MG63 (cell line): ENCODE results near the gene TAF1B. TPM values are rescaled to one million over a fixed set of nuclear protein-coding genes. Genes with fewer than 3 reads are reported as not detected.

Experiments
- DNase-seq: peaks from one replicate; pipeline ENCODE4 v3.0.0-alpha.2; 2020
- H3K27me3 ChIP-seq: fragments of 250-450 bp; sonication (Bioruptor Pico); 2 replicates; pipeline ENCODE4 v1.5.1; 2020; ENCODE audit warnings: mild to moderate bottlenecking, moderate library complexity
- H3K36me3 ChIP-seq: fragments of 250-450 bp; sonication (Bioruptor Pico); 2 replicates; pipeline ENCODE4 v1.5.1; 2020; ENCODE audit warnings: mild to moderate bottlenecking, moderate library complexity
- H3K4me3 ChIP-seq: fragments of 250-450 bp; sonication (Bioruptor Pico); 2 replicates; pipeline ENCODE4 v1.5.1; 2020; ENCODE audit warnings: mild to moderate bottlenecking, moderate library complexity
- H3K9me3 ChIP-seq: fragments of 250-450 bp; sonication (Bioruptor Pico); 2 replicates; pipeline ENCODE4 v1.5.1; 2020; ENCODE audit warnings: mild to moderate bottlenecking, moderate library complexity
- total RNA-seq: library from RNA; depleted of rRNA; stranded (reverse); fragments of >200 nt; shearing (Covaris generic); gene quantifications from 2 replicates; pipeline ENCODE4 v1.2.3, GENCODE V29; 2014; ENCODE audit warnings: low replicate concordance; rRNA removed

The TAF1B gene
- total RNA-seq = 27.0 and 71.1 TPM in 2 replicates

DNA sequence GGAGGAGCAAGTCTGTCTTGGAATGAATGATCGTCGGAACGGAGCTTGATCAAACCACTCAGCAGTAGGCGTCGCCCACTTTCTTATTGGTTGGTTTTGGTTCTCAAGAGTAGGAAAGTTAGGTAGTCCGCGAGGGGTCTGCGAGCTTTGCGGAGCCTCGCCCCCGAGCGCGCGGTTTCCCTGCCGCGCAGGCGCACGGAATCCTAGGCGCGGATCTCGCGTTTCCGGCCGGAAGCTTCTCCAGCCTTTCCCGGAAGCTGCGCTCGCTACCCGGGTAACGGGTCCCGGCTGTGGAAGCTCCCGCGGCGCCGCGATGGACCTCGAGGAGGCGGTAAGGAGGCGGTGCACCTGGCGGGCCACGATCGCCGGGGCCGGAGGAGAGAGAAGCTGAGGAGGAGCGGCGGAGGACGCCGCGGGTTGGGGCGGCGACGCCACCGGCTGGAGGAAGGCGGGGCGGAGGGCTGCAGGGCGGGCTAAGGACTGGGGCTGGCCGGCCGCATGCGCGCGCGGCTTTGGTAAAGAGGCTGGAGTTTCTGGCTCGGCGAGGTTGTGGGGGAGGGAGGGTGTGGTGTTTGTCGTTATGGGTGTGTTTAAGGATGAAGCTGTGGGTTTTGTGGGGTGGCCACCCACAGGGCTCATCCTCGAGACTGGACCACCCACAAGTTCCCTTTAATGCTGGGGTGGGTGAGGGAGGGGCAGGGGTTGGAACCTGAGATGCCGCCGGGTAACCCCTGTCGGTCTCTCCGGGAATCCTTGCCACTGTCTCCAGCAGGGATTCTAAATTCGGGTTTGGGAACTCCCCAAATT is at the start of gene TAF1B:
TAF1B (plus strand) TSS at position 246 of the 807 bp plus-strand sequence; CDS start at position 314, 68 bp downstream.
- peak; percentile 94 for DNase-seq
- H3K4me3 ChIP-seq = peak within 1 kb of the TSS; percentile 64
- no peaks in the 10 kb centered on the region for H3K9me3 ChIP-seq
- no peaks in the 10 kb centered on the region for H3K27me3 ChIP-seq
- H3K36me3 ChIP-seq = peaks cover 16% of the 10 kb centered on the region

- no peaks in the 10 kb centered on the region for H3K27me3 ChIP-seq
- no peaks in the 10 kb centered on the region for H3K9me3 ChIP-seq
- DNase-seq = no peak
- no peak overlapping the region for H3K4me3 ChIP-seq
- no peaks in the 10 kb centered on the region for H3K36me3 ChIP-seq
Observed at GRCh38 chr2:9793918-9794717, 49.2 kb upstream of the TAF1B start.

DNA sequence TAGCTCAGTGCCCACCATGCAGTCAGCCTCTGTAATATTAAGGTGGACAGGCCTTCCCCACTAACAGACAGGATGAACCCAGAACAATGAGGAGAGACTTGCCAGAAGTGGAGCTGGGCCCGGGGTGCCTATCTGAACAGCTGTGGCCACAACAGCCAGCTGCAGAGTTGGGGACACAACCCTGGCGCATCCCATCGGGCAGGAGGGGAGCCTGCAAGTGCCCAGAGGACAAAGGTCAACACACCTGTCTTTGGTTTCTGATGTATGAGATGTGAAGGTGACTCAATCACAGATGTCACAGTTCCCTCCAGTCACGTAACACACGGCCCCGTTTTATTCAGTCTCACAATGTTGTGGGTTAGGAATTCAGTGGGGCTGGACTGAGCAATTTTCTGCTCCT is 48.2 kb upstream of the TAF1B start:
- H3K36me3 ChIP-seq = no peaks in the 10 kb centered on the region
- no peak overlapping the region for H3K4me3 ChIP-seq
- H3K27me3 ChIP-seq = no peaks in the 10 kb centered on the region
- H3K9me3 ChIP-seq = no peaks in the 10 kb centered on the region
- no peak for DNase-seq

DNA sequence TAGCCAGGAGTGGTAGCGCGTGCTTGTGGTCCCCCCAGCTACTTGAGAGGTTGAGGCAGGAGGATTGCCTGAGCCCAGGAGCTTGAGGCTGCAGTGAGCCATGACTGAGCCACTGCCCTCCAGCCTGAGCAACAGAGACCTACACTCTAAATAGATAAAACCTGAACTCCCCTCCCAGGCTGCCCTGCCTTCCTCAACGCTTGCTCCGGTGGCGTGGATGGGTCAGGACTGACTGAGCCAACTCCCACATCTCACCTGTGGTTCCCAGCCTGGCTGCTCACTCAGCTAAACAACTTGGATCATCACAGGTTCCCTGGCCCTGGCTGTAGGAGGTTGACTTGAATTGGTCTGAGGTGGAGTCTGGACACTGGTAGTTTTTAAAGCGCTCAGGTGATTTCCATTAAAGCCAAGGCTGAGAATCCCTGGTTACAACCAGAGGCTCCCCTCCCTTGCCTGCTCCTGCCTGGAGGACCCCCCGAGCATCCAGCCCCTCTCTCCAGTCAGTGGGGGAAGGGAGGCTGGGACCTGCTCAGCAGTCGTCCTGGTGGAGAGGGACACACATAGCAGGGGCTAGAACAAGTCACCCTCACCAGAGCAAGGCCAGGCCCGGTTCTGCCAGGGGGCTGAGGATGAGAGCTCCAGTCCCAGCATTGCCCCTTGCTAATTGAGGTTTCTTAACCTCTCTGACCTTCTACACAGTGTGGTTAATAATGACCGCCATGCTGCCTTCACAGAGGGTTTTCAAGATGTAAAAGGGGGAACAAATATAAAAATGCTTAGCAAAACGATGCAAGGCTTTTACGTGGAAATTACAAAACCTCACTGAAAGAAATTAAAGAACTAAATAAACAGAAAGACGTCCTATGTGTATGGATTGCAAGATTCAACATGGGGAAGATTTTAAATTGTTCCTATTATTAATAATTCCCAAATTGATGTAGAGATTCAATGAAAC is 46.9 kb upstream of the TAF1B start:
- H3K36me3 ChIP-seq = no peaks in the 10 kb centered on the region
- H3K4me3 ChIP-seq = no peak overlapping the region
- no peaks in the 10 kb centered on the region for H3K9me3 ChIP-seq
- no peak for DNase-seq
- no peaks in the 10 kb centered on the region for H3K27me3 ChIP-seq

DNA sequence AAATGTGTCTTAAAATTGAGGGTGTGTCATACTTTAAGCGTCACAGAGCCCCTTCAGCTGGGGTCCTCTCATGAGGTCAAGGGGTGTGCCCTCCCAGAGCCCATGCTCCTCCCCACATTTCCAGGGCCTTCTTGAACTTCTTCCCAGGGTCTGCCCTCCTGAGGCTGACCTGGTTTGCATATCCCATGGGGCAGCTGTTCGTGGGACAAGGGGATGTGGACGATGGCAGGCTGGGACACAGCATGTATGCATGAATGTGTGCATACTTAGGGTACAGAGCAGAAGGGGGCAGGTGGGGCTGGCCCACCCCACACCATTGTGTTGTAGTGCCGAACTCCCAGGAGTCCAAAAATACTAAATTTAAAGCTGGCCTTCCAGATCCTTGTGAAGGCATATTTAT is 46.2 kb upstream of the TAF1B start:
- no peaks in the 10 kb centered on the region for H3K36me3 ChIP-seq
- H3K27me3 ChIP-seq = no peaks in the 10 kb centered on the region
- no peak for DNase-seq
- H3K9me3 ChIP-seq = no peaks in the 10 kb centered on the region
- H3K4me3 ChIP-seq = no peak overlapping the region

- Histone ChIP-seq H3K4me3 (no peak overlapping the region), H3K36me3 (no peaks in the 10 kb centered on the region), H3K9me3 (no peaks in the 10 kb centered on the region), H3K27me3 (no peaks in the 10 kb centered on the region)
- no peak for DNase-seq
Observed at GRCh38 chr2:9797681-9798556, 45.4 kb upstream of the TAF1B start.

DNA sequence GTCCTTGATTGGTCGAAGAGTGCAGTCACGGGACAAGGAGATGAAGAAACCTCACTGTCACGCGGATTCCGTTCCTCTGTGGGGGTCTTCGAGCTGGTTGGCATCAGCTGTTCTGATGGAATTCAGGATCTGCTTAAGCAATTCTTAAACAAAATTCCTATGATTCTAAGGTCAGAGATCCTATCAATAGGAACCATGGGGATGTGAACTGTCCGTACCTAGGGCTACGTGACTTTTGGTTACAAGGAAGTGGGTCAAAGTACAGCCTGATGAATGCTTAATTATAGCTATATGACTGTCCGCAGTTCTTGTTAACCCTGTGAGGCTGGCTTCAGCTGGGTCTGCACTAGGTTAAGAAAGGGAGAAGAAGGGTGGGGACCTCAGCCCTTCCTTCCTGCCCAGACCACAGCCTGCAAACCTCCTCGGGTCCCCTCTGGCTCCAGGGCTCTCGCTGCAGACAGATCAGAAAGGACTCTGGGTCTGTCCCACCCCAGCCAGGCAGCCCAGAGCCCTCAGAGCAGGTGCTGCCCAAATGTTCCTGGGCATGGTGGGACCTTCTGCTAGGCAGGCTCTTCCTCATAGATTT is 44.2 kb upstream of the TAF1B start:
- no peak for DNase-seq
- Histone ChIP-seq H3K27me3 (no peaks in the 10 kb centered on the region), H3K4me3 (no peak overlapping the region), H3K36me3 (no peaks in the 10 kb centered on the region), H3K9me3 (peaks cover under 1% of the 10 kb centered on the region; the same call in 1 of the 2 replicates)

DNA sequence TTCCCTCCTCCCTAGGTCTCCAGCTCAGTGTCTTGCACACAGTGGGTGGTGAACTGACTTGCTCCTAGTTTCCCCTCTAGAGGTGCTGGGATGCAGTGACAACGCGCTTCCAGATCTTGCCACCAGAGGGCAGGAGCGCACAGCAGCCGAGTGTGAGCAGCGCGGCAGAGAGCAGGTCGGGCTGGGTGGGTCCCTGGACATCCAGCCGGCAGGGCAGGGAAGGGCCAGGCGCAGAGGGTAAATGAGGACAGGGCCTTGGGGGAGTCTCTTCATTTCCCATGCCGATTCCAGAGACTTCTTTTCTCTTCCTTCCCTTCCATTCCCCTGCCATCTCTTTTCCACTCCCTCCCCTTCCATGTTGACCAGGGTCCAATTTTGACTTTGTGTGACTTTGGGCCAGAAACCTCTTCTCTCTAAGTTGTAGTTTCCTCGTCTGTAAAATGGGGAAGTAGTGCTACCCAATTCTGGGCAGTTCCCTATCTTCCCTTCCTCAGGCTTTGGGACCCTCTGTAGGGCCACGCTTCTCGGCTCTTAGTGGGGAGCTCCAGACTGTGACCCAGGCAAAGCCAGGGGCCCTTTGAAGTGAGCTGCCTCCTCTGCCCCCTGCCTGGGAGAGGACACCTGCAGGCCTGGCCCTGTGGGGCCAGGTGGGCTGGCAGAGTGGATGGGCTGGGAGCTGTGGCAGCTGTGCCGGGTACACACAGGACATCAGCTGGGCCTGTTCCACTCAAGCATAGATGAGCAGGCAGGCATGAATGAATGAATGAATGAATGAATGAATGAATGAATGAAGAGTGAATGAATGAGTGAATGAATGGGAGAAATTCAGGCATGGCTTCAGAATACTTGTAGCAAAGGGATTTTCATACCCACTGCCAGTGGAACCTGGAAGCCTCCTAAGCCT is 43.3 kb upstream of the TAF1B start:
- Histone ChIP-seq H3K4me3 (no peak overlapping the region), H3K9me3 (peaks cover 6% of the 10 kb centered on the region; the same call in 1 of the 2 replicates), H3K36me3 (no peaks in the 10 kb centered on the region), H3K27me3 (no peaks in the 10 kb centered on the region)
- DNase-seq = peak; percentile 84

DNA sequence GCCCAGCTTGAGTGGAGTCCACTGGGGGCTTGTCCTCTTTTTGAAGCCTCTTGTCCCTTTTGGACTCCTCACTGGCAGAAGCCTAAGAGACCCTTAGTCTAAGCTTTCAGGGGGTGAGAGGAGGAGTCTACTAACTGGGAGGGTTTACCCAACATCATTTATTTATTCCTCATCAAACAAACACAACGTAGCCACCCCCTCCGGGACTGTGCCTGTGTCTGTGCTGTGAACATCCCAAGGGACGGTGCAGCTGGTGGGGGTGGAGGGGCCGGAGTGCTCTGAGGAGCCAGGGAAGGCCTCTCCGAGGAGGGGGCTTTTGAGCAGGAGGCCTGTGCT is 42.7 kb upstream of the TAF1B start:
- Histone ChIP-seq H3K9me3 (peaks cover 6% of the 10 kb centered on the region; the same call in 1 of the 2 replicates), H3K27me3 (no peaks in the 10 kb centered on the region), H3K4me3 (no peak overlapping the region), H3K36me3 (no peaks in the 10 kb centered on the region)
- DNase-seq = no peak

DNA sequence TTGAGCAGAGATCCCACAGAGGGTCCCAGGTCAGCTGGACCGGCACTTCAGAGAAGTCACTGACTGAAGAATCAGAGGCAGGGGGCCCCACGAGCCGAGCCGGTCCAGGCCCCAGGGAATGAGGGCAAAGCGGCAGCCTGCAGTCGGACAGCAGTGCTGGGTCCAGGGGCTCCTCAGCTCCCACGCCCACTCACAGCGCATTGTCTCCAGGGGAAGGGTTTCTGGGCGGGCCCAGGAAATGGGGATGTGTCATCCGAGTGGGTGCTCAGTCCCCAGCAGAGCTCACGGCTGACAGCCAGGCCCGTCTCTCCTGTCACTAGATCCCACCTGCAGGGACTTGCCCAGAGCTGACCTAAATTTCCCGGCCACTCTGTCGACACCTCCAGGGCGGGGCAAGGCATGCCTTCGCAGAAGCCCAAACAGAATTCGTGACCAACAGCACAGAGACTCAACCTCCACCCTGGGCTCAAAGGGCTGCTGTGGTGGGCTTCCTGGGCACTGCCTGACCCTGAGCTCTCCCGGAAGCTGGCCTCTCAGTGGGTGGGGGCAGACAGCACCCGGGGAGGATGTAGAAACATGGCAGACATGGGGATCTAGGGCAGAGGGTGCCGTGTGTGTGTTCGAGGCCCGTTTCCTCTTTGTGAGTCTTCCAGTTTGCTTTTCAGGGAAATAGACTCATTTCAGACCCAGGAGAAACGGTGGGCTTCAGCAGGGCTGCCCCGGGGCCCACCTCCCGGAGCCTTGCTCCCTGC is 42.1 kb upstream of the TAF1B start:
- H3K36me3 ChIP-seq = no peaks in the 10 kb centered on the region
- no peaks in the 10 kb centered on the region for H3K27me3 ChIP-seq
- peaks cover 6% of the 10 kb centered on the region; the same call in 1 of the 2 replicates for H3K9me3 ChIP-seq
- H3K4me3 ChIP-seq = no peak overlapping the region
- peak; percentile 79 for DNase-seq

- Histone ChIP-seq H3K4me3 (no peak overlapping the region), H3K9me3 (peaks cover 6% of the 10 kb centered on the region; the same call in 1 of the 2 replicates), H3K27me3 (no peaks in the 10 kb centered on the region), H3K36me3 (no peaks in the 10 kb centered on the region)
- no peak for DNase-seq
Observed at GRCh38 chr2:9802576-9802993, 40.7 kb upstream of the TAF1B start.

DNA sequence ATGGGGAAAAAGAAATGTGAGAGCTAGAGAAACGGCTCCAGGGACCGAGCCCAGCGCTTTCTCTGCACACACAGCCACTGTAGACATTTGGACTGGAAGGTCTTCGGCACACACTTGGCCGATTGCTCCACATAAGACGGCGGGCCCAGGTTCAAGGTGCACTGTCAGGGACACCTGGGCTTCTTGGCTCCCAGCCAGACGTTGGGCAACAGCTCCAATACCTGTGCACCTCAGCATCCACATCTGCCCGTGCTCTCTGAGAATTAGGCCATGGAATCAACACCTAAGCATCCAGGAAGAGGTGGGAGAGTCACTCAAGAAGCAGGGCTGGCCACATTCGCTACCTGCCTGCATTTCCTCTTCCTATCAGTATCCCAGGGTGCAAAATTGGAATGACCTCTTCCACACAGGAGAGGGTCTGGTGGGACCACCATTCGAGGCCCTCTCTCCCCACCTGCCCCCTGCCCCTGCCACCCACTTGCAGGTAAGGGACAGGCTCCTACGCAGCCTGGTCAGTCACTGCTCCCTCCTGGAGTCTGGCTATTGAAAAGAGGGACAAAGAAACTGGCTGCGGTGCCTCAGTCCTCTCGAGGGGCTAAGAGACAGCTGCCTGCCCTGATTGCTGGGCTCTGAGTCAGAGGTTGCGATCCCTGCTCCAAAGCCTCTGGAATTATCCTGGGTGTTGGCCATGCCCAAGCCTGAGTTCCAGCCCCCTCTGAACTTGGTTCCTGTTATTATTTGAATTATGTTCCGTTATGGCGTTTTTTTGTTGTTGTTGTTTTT is 40.1 kb upstream of the TAF1B start:
- H3K4me3 ChIP-seq = no peak overlapping the region
- peak; percentile 82 for DNase-seq
- no peaks in the 10 kb centered on the region for H3K27me3 ChIP-seq
- no peaks in the 10 kb centered on the region for H3K36me3 ChIP-seq
- H3K9me3 ChIP-seq = peaks cover 6% of the 10 kb centered on the region; the same call in 1 of the 2 replicates
